Activated CD4-positive, alpha-beta memory T cell treated with anti-CD3 and anti-CD28 coated beads, Interleukin-2, amount 10 ng/mL, durations not matched to agents 7 days and 5 days (primary cell): ENCODE data around the gene RETN. TPM values are rescaled to one million over a fixed set of nuclear protein-coding genes. Genes with fewer than 3 reads are reported as not detected.
"Not testable (repeated sequence)": the region's sequence is repeated elsewhere in the genome, so short reads cannot be mapped to it uniquely, and the experiment has no call there.

Experiments
- CTCF ChIA-PET: fragments of 350-600 bp; sonication (Branson Sonifier 250); formaldehyde crosslinking; loops from one replicate; lab custom pipeline; 2021; ENCODE audit warnings: antibody characterized with exemption, inconsistent platforms; lab: Charles Lee
- POLR2A ChIA-PET: fragments of 350-600 bp; sonication (Branson Sonifier 250); formaldehyde crosslinking; loops from one replicate; lab custom pipeline; 2021; ENCODE audit warnings: antibody characterized with exemption; lab: Charles Lee
- DNase-seq: peaks from one replicate; pipeline ENCODE4 v3.0.0-alpha.2; 2020
- H3K27ac Mint-ChIP-seq: one replicate; pipeline ENCODE4 v1.8.0; 2021; ENCODE audit warnings: mild to moderate bottlenecking, mixed read lengths
- H3K27me3 Mint-ChIP-seq: one replicate; pipeline ENCODE4 v1.8.0; 2021; ENCODE audit warnings: mixed read lengths
- H3K36me3 Mint-ChIP-seq: one replicate; pipeline ENCODE4 v1.8.0; 2021; ENCODE audit warnings: low read depth, mixed read lengths
- H3K4me1 Mint-ChIP-seq: one replicate; pipeline ENCODE4 v1.8.0; 2021; ENCODE audit warnings: mixed read lengths
- H3K4me3 Mint-ChIP-seq: one replicate; pipeline ENCODE4 v1.8.0; 2021; ENCODE audit warnings: mild to moderate bottlenecking, mixed read lengths
- H3K9me3 Mint-ChIP-seq: one replicate; pipeline ENCODE4 v1.8.0; 2021; ENCODE audit warnings: mixed read lengths
- total RNA-seq, 2 experiments: library from RNA; stranded (reverse); gene quantifications; one replicate each; pipeline ENCODE4 v1.2.3, GENCODE V29; 2021

The RETN gene
- total RNA-seq, 2 experiments from 2014 or later: not detected

DNA sequence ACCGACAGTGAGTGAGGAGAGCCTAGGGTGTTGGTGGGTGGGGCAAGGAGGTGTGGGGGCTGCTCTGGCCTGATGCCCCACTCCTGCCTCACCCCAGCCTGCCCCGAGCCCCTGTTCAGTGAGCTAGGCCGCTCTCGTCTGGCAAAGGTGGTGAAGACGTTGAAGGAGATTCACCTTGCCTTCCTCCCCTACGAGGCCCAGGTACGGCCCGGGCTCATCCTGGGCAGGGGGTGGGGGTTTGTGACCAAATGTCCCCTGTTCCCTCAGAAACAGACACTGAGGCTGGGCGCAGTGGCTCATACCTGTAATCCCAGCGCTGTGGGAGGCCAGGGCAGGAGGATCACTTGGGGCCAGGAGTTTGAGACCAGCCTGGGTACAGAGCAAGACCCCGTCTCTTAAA, 28.0 kb upstream of the RETN start:
- Mint-ChIP-seq H3K4me3 (no peak overlapping the region), H3K27ac (no peak overlapping the region), H3K4me1 (peaks cover 37% of the 10 kb centered on the region), H3K27me3 (no peaks in the 10 kb centered on the region), H3K36me3 (peaks cover 44% of the 10 kb centered on the region), H3K9me3 (peaks cover 6% of the 10 kb centered on the region)
- no peak for DNase-seq
- ChIA-PET CTCF (no interaction called here), POLR2A (interaction anchor here (2.7 kb wide), 1 partner anchor 11 kb away, joined by 11 read pairs; the partner anchor contains the start of genes PET100 and XAB2)

- no peaks in the 10 kb centered on the region for H3K27me3 Mint-ChIP-seq
- DNase-seq: no peak
- ChIA-PET CTCF (no interaction called here), POLR2A (interaction anchor here (2.7 kb wide), 1 partner anchor 12 kb away, joined by 11 read pairs; the partner anchor contains the start of genes PET100 and XAB2)
- no peak overlapping the region for H3K27ac Mint-ChIP-seq
- H3K9me3 Mint-ChIP-seq: peaks cover 6% of the 10 kb centered on the region
- H3K36me3 Mint-ChIP-seq: peaks cover 46% of the 10 kb centered on the region
- no peak overlapping the region for H3K4me3 Mint-ChIP-seq
- peaks cover 29% of the 10 kb centered on the region for H3K4me1 Mint-ChIP-seq
Observed at GRCh38 chr19:7641290-7642276, 27.3 kb upstream of the RETN start.

DNA sequence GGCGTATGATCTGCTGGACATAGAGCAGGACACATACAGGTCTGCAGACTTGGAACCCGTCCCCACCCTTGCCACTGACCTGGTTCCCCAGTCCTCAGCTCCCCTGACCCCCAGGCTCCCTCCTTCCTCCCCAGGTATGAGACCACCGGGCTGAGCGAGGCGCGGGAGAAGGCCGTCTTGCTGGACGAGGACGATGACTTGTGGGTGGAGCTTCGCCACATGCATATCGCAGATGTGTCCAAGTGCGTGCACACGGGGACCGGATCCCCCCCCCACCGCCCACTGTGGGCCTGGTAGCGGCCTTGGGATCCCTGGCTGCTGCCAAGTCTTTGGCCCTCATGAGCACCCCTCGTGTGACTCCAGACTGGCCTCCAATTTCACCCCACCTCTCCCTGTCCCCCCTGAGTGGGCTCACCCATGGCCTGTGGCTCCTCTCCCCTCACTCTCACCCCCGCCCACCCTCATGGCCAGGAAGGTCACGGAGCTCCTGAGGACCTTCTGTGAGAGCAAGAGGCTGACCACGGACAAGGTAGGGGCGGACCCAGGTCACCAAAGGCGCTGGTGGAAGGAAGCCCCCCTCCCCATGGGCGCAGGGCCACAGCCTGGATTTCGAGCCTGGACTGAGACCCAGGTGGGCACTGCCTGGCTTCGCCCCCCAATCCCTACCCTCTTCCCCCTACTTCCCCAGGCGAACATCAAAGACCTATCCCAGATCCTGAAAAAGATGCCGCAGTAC, 26.4 kb upstream of the RETN start:
- peaks cover 6% of the 10 kb centered on the region for H3K9me3 Mint-ChIP-seq
- peaks cover 45% of the 10 kb centered on the region for H3K36me3 Mint-ChIP-seq
- CTCF ChIA-PET: no interaction called here
- DNase-seq: no peak
- no peaks in the 10 kb centered on the region for H3K27me3 Mint-ChIP-seq
- no peak overlapping the region for H3K4me3 Mint-ChIP-seq
- H3K4me1 Mint-ChIP-seq: peaks cover 27% of the 10 kb centered on the region
- POLR2A ChIA-PET: interaction anchor here (2.7 kb wide), 1 partner anchor 13 kb away, joined by 11 read pairs; the partner anchor contains the start of genes PET100 and XAB2
- no peak overlapping the region for H3K27ac Mint-ChIP-seq

GRCh38 chr19:7643031-7643415, 25.8 kb upstream of the RETN start:
- H3K9me3 Mint-ChIP-seq: peaks cover 6% of the 10 kb centered on the region
- peaks cover 42% of the 10 kb centered on the region for H3K36me3 Mint-ChIP-seq
- H3K27me3 Mint-ChIP-seq: no peaks in the 10 kb centered on the region
- H3K27ac Mint-ChIP-seq: no peak overlapping the region
- DNase-seq: no peak
- H3K4me3 Mint-ChIP-seq: no peak overlapping the region
- H3K4me1 Mint-ChIP-seq: peaks cover 21% of the 10 kb centered on the region
- ChIA-PET CTCF (no interaction called here), POLR2A (interaction anchor here (2.7 kb wide), 1 partner anchor 13 kb away, joined by 11 read pairs; the partner anchor contains the start of genes PET100 and XAB2)

DNA sequence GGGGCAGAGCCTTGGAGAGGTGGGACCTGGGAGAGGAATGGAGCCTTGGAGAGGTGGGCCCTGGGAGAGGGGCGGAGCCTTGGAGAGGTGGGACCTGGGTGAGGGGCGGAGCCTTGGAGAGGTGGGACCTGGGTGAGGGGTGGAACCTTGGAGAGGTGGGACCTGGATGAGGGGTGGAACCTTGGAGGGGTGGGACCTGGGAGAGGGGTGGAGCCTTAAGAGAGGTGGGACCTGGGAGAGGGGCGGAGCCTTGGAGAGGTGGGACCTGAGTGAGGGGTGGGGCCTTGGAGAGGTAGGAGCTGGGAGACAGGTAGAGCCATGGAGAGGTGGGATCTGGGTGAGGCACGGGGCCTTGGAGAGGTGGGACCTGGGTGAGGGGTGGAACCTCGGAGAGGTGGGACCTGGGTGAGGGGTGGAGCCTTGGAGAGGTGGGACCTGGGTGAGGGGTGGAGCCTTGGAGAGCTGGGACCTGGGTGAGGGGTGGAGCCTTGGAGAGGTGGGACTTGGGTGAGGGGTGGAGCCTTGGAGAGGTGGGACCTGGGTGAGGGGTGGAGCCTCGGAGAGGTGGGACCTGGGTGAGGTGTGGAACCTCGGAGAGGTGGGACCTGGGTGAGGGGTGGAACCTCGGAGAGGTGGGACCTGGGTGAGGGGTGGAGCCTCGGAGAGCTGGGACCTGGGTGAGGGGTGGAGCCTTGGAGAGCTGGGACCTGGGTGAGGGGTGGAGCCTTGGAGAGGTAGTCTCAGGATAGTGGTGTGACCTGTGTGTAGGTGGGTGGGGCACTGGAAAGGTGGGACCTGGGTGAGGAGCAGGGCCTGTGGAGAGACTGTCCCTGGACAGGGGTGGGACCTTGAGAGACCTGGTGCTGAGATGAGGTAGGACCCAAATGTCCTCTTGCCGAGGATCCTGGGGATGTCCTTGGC, 25.0 kb upstream of the RETN start:
- H3K27me3 Mint-ChIP-seq, CTCF ChIA-PET, H3K9me3 Mint-ChIP-seq, H3K4me3 Mint-ChIP-seq, H3K27ac Mint-ChIP-seq: not testable (repeated sequence)
- Mint-ChIP-seq H3K36me3 (peaks cover 37% of the 10 kb centered on the region), H3K4me1 (peaks cover 13% of the 10 kb centered on the region)
- peak; percentile 31 for DNase-seq
- POLR2A ChIA-PET: interaction anchor here (1.2 to 1.8 kb wide), 2 partner anchors 14 to 225 kb away, joined by 3 to 8 read pairs; partner anchors contain the start of genes PET100 and XAB2

GRCh38 chr19:7644550-7644877, 24.3 kb upstream of the RETN start:
- H3K4me1 Mint-ChIP-seq: peaks cover 9% of the 10 kb centered on the region
- CTCF ChIA-PET: no interaction called here
- POLR2A ChIA-PET: interaction anchor here (1.2 to 1.8 kb wide), 2 partner anchors 15 to 225 kb away, joined by 3 to 8 read pairs; partner anchors contain the start of genes PET100 and XAB2
- no peak overlapping the region for H3K27ac Mint-ChIP-seq
- no peak for DNase-seq
- H3K9me3 Mint-ChIP-seq: peaks cover 5% of the 10 kb centered on the region
- no peaks in the 10 kb centered on the region for H3K27me3 Mint-ChIP-seq
- peaks cover 31% of the 10 kb centered on the region for H3K36me3 Mint-ChIP-seq
- H3K4me3 Mint-ChIP-seq: no peak overlapping the region

- no peak overlapping the region for H3K4me3 Mint-ChIP-seq
- H3K36me3 Mint-ChIP-seq: peaks cover 24% of the 10 kb centered on the region
- DNase-seq: no peak
- H3K4me1 Mint-ChIP-seq: peaks cover 2% of the 10 kb centered on the region
- no peaks in the 10 kb centered on the region for H3K9me3 Mint-ChIP-seq
- ChIA-PET CTCF (no interaction called here), POLR2A (interaction anchor here (1.8 kb wide), 1 partner anchor 15 kb away, joined by 8 read pairs; the partner anchor contains the start of genes PET100 and XAB2)
- no peaks in the 10 kb centered on the region for H3K27me3 Mint-ChIP-seq
- H3K27ac Mint-ChIP-seq: no peak overlapping the region
Observed at GRCh38 chr19:7645163-7645562, 23.7 kb upstream of the RETN start.

DNA sequence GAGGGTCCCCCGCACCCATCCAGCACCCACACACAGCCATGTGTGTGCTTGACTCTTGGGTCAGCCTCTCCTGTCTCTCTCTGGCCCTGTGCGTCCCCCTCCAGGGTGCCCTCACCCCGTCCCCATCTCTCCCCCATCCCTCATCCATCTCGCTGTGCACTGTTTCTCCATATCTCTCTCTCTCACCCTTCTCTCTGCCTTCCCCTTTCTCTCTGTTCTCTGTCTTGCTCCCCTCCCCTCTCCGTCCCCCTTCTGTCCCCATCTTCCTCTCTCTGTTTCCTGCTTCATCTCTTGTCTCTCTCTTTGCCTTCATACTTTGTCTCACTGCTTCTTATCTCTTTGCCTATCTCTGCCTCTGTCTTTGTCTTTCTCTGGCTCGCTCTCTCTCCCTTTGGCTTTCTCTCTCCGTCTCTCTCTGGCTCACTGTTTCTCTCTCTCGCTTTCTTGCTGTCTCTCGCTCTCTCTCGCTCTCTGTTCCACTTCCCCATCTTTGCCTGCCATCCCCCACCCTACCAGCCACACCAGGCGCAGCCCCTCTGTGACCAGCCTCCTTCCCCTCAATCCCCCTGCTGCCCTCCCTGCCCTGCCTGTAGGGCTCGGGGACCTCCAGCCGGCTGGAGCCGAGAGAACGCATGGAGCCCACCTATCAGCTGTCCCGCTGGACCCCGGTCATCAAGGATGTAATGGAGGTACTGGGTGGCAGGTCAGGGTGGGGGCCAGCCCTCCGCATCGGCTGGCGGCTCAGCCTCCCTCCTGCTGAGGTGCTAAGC, 23.0 kb upstream of the RETN start:
- Mint-ChIP-seq H3K27me3 (no peaks in the 10 kb centered on the region), H3K36me3 (peaks cover 18% of the 10 kb centered on the region), H3K4me1 (no peaks in the 10 kb centered on the region), H3K27ac (no peak overlapping the region), H3K4me3 (no peak overlapping the region), H3K9me3 (no peaks in the 10 kb centered on the region)
- CTCF ChIA-PET: no interaction called here
- POLR2A ChIA-PET: interaction anchor here (1.8 kb wide), 1 partner anchor 16 kb away, joined by 8 read pairs; the partner anchor contains the start of genes PET100 and XAB2
- no peak for DNase-seq

- no peaks in the 10 kb centered on the region for H3K9me3 Mint-ChIP-seq
- no peaks in the 10 kb centered on the region for H3K27me3 Mint-ChIP-seq
- no peak for DNase-seq
- peaks cover 17% of the 10 kb centered on the region for H3K36me3 Mint-ChIP-seq
- POLR2A ChIA-PET: no interaction called here
- H3K4me3 Mint-ChIP-seq: no peak overlapping the region
- no peak overlapping the region for H3K27ac Mint-ChIP-seq
- CTCF ChIA-PET: no interaction called here
- H3K4me1 Mint-ChIP-seq: no peaks in the 10 kb centered on the region
Observed at GRCh38 chr19:7646426-7646700, 22.5 kb upstream of the RETN start.

DNA sequence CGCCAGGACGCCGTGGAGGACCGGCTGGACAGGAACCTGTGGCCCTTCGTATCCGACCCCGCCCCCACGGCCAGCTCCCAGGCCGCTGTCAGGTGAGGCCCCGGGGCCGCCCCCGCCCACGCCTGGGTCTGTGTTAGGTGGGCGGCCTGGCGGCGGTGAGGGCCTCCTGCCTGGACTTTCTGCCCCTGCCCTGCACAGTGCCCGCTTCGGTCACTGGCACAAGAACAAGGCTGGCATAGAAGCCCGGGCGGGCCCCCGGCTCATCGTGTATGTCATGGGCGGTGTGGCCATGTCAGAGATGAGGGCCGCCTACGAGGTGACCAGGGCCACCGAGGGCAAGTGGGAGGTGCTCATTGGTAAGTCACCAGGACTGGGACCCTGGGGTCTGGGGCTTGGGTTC, 21.7 kb upstream of the RETN start:
- DNase-seq: no peak
- peaks cover 2% of the 10 kb centered on the region for H3K4me1 Mint-ChIP-seq
- POLR2A ChIA-PET: no interaction called here
- peaks cover 17% of the 10 kb centered on the region for H3K36me3 Mint-ChIP-seq
- no peaks in the 10 kb centered on the region for H3K9me3 Mint-ChIP-seq
- H3K27ac Mint-ChIP-seq: no peak overlapping the region
- H3K27me3 Mint-ChIP-seq: no peaks in the 10 kb centered on the region
- CTCF ChIA-PET: no interaction called here
- no peak overlapping the region for H3K4me3 Mint-ChIP-seq

DNA sequence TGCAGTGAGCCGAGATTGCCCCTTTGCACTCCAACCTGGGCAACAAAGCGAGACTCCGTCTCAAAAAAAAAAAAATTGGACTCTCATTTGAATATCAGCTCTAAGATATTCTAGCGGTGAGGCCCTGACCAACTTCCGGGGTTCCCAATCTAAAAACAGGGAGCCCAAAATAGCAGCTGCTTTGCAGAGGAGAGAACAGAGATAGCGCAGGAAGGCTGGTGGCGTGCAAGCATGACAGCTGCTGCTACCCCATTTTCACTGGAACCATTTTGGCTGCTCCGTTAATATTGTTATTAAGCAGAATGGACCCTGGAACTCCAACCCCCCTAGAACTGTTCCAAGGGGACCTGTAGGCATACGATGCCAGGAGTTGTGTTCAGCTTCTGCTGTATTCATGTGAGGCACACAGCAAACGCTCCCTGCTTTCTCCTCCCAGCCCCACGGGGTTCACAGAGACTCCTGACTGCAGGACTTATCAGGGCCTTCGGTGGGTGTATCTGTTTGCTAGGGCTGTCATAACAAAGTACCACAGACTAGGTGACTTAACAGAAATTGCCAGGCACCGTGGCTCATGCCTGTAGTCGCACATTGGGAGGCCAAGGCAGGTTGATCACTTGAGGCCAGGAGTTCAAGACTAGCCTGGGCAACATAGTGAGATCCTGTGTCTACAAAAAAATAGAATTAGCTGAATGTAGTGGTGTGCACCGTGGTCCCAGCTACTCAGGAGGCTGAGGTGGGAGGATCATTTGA, 20.4 kb upstream of the RETN start:
- POLR2A ChIA-PET: interaction anchor here (0.6 to 1.3 kb wide), 4 partner anchors 11 to 19 kb away, joined by 3 to 4 read pairs (median 4); partner anchors contain the start of gene PET100
- Mint-ChIP-seq H3K4me1 (peaks cover 10% of the 10 kb centered on the region), H3K36me3 (peaks cover 11% of the 10 kb centered on the region), H3K9me3 (no peaks in the 10 kb centered on the region), H3K27me3 (no peaks in the 10 kb centered on the region), H3K27ac (no peak overlapping the region), H3K4me3 (no peak overlapping the region)
- CTCF ChIA-PET: interaction anchor here (0.8 to 1.1 kb wide), 2 partner anchors 32 to 80 kb away, joined by 3 read pairs; partner anchors contain the start of gene TRAPPC5
- DNase-seq: no peak
